ENCODE results near the gene MPDU1. TPM values are rescaled to one million over a fixed set of nuclear protein-coding genes. Genes with fewer than 3 reads are reported as not detected.

Gene MPDU1
- total RNA-seq, 1 experiment from 2014 or later = 50.9 TPM

- Histone ChIP-seq H3K4me3 (replicated peaks in 1 of 2; ENCODE audit: low read depth in 1 of 2, low read length in 2 of 2) (no peak overlapping the region), H3K79me2 (ENCODE audit: insufficient read depth, low read length) (peaks cover 27% of the 10 kb centered on the region), H3K9ac (ENCODE audit: low read length) (no peak overlapping the region), H4K20me1 (ENCODE audit: insufficient read depth) (no peaks in the 10 kb centered on the region), H3K36me3 (ENCODE audit: control insufficient read depth in 1 of 2, insufficient read depth in 2 of 2, low read length in 2 of 2) (peaks cover 32 to 41% of the 10 kb centered on the region in 2 experiments; a peak in 3 of 4 replicates), H3K9me2 (ENCODE audit: insufficient read depth) (no peaks in the 10 kb centered on the region), H3K27ac (ENCODE audit: low read depth, low read length) (no peak overlapping the region; the same call in 1 of the 2 replicates), H3K9me3 (ENCODE audit: control insufficient read depth in 1 of 2, insufficient read depth in 1 of 2, low read depth in 1 of 2, low read length in 2 of 2) (no peaks in the 10 kb centered on the region), H3K4me1 (ENCODE audit: control insufficient read depth in 1 of 2, insufficient read depth in 2 of 2, low read length in 2 of 2) (peaks cover 2 to 33% of the 10 kb centered on the region in 2 experiments; a peak in 3 of 4 replicates), H3K27me3 (ENCODE audit: insufficient read depth, low read length) (no peaks in the 10 kb centered on the region), H3K4me2 (ENCODE audit: low read length) (no peak overlapping the region), H2AFZ (ENCODE audit: low read depth, low read length, poor library complexity, severe bottlenecking) (no peak overlapping the region)
- ATAC-seq (no peak), DNase-seq (ENCODE audit: low read depth, low spot score) (no peak)
- BruUV-seq (replicated peaks) = no TSS peak
- POLR2A ChIA-PET = no interaction called here
- no peak for TF ChIP-seq EZH2phosphoT487 (IDR thresholded peaks at IDR 0.05; ENCODE audit: borderline replicate concordance)
- no peak for TF ChIP-seq EZH2 (IDR thresholded peaks at IDR 0.05)
- TF ChIP-seq JUND (IDR thresholded peaks at IDR 0.05) = no peak
- no peak for TF ChIP-seq CBX3 (IDR thresholded peaks at IDR 0.05; ENCODE audit: low read depth)
- TF ChIP-seq RAD21 (IDR thresholded peaks at IDR 0.05; ENCODE audit: low read depth) = no peak
- no peak for TF ChIP-seq ELF1 (IDR thresholded peaks at IDR 0.05; ENCODE audit: borderline replicate concordance, low read depth)
- no peak for TF ChIP-seq YY1 (IDR thresholded peaks at IDR 0.05; ENCODE audit: extremely low read depth, insufficient replicate concordance, low read depth, low read length)
- TF ChIP-seq CEBPB (IDR thresholded peaks at IDR 0.05; ENCODE audit: low read depth) = no peak
- no peak for TF ChIP-seq ZNF274 (IDR thresholded peaks at IDR 0.05; ENCODE audit: low read depth, low read length)
- no peak for TF ChIP-seq TCF7L2 (IDR thresholded peaks at IDR 0.05; ENCODE audit: borderline replicate concordance, extremely low read depth, insufficient read depth, insufficient read length)
- TF ChIP-seq SIN3A (IDR thresholded peaks at IDR 0.05; ENCODE audit: low read depth) = no peak
- no peak for TF ChIP-seq POLR2A (IDR thresholded peaks at IDR 0.05; ENCODE audit: borderline replicate concordance, extremely low read depth, insufficient read depth, insufficient read length)
- TF ChIP-seq SP1 (IDR thresholded peaks at IDR 0.05; ENCODE audit: low read depth) = no peak
- no peak for TF ChIP-seq FOSL1 (IDR thresholded peaks at IDR 0.05; ENCODE audit: low read depth)
- TF ChIP-seq POLR2AphosphoS5 (IDR thresholded peaks at IDR 0.05; ENCODE audit: low read depth, low read length) = no peak
- no peak for TF ChIP-seq ATF3 (IDR thresholded peaks at IDR 0.05)
- TF ChIP-seq, protein P1, sequence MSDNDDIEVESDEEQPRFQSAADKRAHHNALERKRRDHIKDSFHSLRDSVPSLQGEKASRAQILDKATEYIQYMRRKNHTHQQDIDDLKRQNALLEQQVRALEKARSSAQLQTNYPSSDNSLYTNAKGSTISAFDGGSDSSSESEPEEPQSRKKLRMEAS (IDR thresholded peaks at IDR 0.05) = no peak
- no peak for TF ChIP-seq EGR1 (IDR thresholded peaks at IDR 0.05; ENCODE audit: low read depth)
- intact Hi-C loops (cut with micrococcal nuclease) = no loop called here
- RAD21 ChIA-PET (ENCODE audit: low non-redundant PET in 1 of 2, low total read pairs in 2 of 2, uncharacterized antibody in 2 of 2, unreplicated experiment in 2 of 2) = no interaction called here
- CTCF ChIA-PET = no interaction called here
Measured at GRCh38 chr17:7589204-7589868, 5.7 kb downstream of the MPDU1 start.

Data from HCT116 (cell line).